WTC11 (cell line): Measurements from ENCODE around the gene RC3H1.

Experiments
- ESRRA ChIP-seq: sonication (generic); formaldehyde crosslinking; IDR thresholded peaks from 2 replicates; pipeline ENCODE4 v1.8.1; 2022; ENCODE audit warnings: mild to moderate bottlenecking, missing genetic modification reagents, borderline replicate concordance
- IRF2 ChIP-seq: sonication (generic); formaldehyde crosslinking; IDR thresholded peaks from 2 replicates; pipeline ENCODE4 v1.8.0; 2022; ENCODE audit warnings: low read depth, missing genetic modification reagents, borderline replicate concordance
- NFYB ChIP-seq: sonication (generic); formaldehyde crosslinking; conservative IDR thresholded peaks from 2 replicates; pipeline ENCODE4 v1.8.0; 2022; ENCODE audit warnings: low read depth, missing genetic modification reagents
- SP1 ChIP-seq: sonication (generic); formaldehyde crosslinking; conservative IDR thresholded peaks from 2 replicates; pipeline ENCODE4 v1.8.1; 2022; ENCODE audit warnings: missing genetic modification reagents
- ZNF121 ChIP-seq: sonication (generic); formaldehyde crosslinking; IDR thresholded peaks from 2 replicates; pipeline ENCODE4 v1.8.0; 2023; ENCODE audit warnings: missing genetic modification reagents
- TF ChIP-seq, protein P1 (sequence below): sonication (generic); formaldehyde crosslinking; IDR thresholded peaks from 2 replicates; pipeline ENCODE4 v1.8.0; 2023; ENCODE audit warnings: missing genetic modification reagents
- TF ChIP-seq, protein P2 (sequence below): fragments of 200-600 bp; IDR thresholded peaks from 2 replicates; pipeline ENCODE4 v1.8.0; 2022; ENCODE audit warnings: antibody characterized with exemption
- TF ChIP-seq, protein P3 (sequence below): fragments of 250-450 bp; sonication (Bioruptor Pico); IDR thresholded peaks from 2 replicates; pipeline ENCODE4 v2.1.2; 2022; ENCODE audit warnings: mild to moderate bottlenecking, moderate library complexity
- TF ChIP-seq, protein P4 (sequence below): sonication (generic); formaldehyde crosslinking; IDR thresholded peaks from 2 replicates; pipeline ENCODE4 v1.8.0; 2023; ENCODE audit warnings: missing genetic modification reagents, mild to moderate bottlenecking, borderline replicate concordance
- TF ChIP-seq, protein P5 (sequence below): sonication (generic); formaldehyde crosslinking; IDR thresholded peaks from 2 replicates; pipeline ENCODE4 v1.8.0; 2022; ENCODE audit warnings: mild to moderate bottlenecking, missing genetic modification reagents
- TF ChIP-seq, protein P6 (sequence below): sonication (generic); formaldehyde crosslinking; IDR thresholded peaks from 2 replicates; pipeline ENCODE4 v1.8.1; 2023; ENCODE audit warnings: mild to moderate bottlenecking, missing genetic modification reagents, moderate library complexity
- TF ChIP-seq, protein P7 (sequence below): sonication (generic); formaldehyde crosslinking; IDR thresholded peaks from 2 replicates; pipeline ENCODE4 v1.8.1; 2023; ENCODE audit warnings: mild to moderate bottlenecking, missing genetic modification reagents

DNA sequence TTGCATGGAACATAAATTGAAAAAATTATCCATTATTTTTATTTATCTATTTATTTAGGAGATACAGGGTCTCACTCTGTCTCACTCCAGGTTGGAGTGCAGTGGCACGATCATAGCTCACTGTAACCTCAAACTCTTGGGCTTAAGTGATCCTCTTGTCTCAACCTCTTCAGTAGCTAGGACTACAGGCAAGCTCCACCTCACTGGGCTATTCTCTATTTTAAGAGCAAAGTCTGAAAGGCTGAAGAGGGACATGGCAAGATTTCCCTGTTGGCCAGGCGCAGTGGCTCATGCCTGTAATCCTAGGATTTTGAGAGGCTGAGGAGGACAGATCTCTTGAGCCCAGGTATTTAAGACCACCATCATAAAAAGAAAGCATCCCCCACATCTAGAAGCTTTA lies 14.0 kb upstream of the RC3H1 start:
- TF ChIP-seq, protein P1, sequence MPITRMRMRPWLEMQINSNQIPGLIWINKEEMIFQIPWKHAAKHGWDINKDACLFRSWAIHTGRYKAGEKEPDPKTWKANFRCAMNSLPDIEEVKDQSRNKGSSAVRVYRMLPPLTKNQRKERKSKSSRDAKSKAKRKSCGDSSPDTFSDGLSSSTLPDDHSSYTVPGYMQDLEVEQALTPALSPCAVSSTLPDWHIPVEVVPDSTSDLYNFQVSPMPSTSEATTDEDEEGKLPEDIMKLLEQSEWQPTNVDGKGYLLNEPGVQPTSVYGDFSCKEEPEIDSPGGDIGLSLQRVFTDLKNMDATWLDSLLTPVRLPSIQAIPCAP: no peak
- TF ChIP-seq, protein P2, sequence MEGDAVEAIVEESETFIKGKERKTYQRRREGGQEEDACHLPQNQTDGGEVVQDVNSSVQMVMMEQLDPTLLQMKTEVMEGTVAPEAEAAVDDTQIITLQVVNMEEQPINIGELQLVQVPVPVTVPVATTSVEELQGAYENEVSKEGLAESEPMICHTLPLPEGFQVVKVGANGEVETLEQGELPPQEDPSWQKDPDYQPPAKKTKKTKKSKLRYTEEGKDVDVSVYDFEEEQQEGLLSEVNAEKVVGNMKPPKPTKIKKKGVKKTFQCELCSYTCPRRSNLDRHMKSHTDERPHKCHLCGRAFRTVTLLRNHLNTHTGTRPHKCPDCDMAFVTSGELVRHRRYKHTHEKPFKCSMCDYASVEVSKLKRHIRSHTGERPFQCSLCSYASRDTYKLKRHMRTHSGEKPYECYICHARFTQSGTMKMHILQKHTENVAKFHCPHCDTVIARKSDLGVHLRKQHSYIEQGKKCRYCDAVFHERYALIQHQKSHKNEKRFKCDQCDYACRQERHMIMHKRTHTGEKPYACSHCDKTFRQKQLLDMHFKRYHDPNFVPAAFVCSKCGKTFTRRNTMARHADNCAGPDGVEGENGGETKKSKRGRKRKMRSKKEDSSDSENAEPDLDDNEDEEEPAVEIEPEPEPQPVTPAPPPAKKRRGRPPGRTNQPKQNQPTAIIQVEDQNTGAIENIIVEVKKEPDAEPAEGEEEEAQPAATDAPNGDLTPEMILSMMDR: no peak
- TF ChIP-seq ZNF121 (CRISPR knock-in tag): no peak
- no peak for TF ChIP-seq IRF2
- TF ChIP-seq, protein P3, sequence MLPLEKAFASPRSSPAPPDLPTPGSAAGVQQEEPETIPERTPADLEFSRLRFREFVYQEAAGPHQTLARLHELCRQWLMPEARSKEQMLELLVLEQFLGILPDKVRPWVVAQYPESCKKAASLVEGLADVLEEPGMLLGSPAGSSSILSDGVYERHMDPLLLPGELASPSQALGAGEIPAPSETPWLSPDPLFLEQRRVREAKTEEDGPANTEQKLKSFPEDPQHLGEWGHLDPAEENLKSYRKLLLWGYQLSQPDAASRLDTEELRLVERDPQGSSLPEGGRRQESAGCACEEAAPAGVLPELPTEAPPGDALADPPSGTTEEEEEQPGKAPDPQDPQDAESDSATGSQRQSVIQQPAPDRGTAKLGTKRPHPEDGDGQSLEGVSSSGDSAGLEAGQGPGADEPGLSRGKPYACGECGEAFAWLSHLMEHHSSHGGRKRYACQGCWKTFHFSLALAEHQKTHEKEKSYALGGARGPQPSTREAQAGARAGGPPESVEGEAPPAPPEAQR: no peak
- TF ChIP-seq, protein P4, sequence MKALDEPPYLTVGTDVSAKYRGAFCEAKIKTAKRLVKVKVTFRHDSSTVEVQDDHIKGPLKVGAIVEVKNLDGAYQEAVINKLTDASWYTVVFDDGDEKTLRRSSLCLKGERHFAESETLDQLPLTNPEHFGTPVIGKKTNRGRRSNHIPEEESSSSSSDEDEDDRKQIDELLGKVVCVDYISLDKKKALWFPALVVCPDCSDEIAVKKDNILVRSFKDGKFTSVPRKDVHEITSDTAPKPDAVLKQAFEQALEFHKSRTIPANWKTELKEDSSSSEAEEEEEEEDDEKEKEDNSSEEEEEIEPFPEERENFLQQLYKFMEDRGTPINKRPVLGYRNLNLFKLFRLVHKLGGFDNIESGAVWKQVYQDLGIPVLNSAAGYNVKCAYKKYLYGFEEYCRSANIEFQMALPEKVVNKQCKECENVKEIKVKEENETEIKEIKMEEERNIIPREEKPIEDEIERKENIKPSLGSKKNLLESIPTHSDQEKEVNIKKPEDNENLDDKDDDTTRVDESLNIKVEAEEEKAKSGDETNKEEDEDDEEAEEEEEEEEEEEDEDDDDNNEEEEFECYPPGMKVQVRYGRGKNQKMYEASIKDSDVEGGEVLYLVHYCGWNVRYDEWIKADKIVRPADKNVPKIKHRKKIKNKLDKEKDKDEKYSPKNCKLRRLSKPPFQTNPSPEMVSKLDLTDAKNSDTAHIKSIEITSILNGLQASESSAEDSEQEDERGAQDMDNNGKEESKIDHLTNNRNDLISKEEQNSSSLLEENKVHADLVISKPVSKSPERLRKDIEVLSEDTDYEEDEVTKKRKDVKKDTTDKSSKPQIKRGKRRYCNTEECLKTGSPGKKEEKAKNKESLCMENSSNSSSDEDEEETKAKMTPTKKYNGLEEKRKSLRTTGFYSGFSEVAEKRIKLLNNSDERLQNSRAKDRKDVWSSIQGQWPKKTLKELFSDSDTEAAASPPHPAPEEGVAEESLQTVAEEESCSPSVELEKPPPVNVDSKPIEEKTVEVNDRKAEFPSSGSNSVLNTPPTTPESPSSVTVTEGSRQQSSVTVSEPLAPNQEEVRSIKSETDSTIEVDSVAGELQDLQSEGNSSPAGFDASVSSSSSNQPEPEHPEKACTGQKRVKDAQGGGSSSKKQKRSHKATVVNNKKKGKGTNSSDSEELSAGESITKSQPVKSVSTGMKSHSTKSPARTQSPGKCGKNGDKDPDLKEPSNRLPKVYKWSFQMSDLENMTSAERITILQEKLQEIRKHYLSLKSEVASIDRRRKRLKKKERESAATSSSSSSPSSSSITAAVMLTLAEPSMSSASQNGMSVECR (CRISPR knock-in tag): no peak
- no peak for TF ChIP-seq NFYB (CRISPR knock-in tag)
- TF ChIP-seq SP1 (CRISPR knock-in tag): no peak
- TF ChIP-seq, protein P5, sequence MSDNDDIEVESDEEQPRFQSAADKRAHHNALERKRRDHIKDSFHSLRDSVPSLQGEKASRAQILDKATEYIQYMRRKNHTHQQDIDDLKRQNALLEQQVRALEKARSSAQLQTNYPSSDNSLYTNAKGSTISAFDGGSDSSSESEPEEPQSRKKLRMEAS (CRISPR knock-in tag): no peak
- no peak for TF ChIP-seq ESRRA (CRISPR knock-in tag)
- TF ChIP-seq, protein P6, sequence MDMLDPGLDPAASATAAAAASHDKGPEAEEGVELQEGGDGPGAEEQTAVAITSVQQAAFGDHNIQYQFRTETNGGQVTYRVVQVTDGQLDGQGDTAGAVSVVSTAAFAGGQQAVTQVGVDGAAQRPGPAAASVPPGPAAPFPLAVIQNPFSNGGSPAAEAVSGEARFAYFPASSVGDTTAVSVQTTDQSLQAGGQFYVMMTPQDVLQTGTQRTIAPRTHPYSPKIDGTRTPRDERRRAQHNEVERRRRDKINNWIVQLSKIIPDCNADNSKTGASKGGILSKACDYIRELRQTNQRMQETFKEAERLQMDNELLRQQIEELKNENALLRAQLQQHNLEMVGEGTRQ (CRISPR knock-in tag): no peak
- TF ChIP-seq, protein P7, sequence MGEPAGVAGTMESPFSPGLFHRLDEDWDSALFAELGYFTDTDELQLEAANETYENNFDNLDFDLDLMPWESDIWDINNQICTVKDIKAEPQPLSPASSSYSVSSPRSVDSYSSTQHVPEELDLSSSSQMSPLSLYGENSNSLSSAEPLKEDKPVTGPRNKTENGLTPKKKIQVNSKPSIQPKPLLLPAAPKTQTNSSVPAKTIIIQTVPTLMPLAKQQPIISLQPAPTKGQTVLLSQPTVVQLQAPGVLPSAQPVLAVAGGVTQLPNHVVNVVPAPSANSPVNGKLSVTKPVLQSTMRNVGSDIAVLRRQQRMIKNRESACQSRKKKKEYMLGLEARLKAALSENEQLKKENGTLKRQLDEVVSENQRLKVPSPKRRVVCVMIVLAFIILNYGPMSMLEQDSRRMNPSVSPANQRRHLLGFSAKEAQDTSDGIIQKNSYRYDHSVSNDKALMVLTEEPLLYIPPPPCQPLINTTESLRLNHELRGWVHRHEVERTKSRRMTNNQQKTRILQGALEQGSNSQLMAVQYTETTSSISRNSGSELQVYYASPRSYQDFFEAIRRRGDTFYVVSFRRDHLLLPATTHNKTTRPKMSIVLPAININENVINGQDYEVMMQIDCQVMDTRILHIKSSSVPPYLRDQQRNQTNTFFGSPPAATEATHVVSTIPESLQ: no peak
